PC-3 (cell line): ENCODE data around the gene CHEK1. TPM values are rescaled to one million over a fixed set of nuclear protein-coding genes. Genes with fewer than 3 reads are reported as not detected.

Experiments used
- ATAC-seq: fragments of 200-7000 bp; cut with Tn5 transposase; 2 replicates; pipeline ENCODE4 v1.9.1; 2020; ENCODE audit warnings: mild to moderate bottlenecking, moderate library complexity
- BruUV-seq: library from RNA; stranded (reverse); fragments of 400-500 nt; replicated peaks from 2 replicates; lab custom pipeline; 2021; lab: Mats Ljungman, UMichigan
- CTCF ChIA-PET: fragments of 300-600 bp; sonication (Branson Sonifier 250); formaldehyde crosslinking; loops from one replicate; lab custom pipeline; 2022; ENCODE audit warnings: antibody characterized with exemption; lab: Charles Lee
- POLR2A ChIA-PET: fragments of 300-600 bp; sonication (Branson Sonifier 250); formaldehyde crosslinking; loops from one replicate; lab custom pipeline; 2022; ENCODE audit warnings: antibody characterized with exemption; ENCODE audit not compliant: unreplicated experiment; lab: Charles Lee
- DNase-seq: peaks from one replicate; pipeline ENCODE4 v3.0.0-alpha.2; 2015
- H2AFZ ChIP-seq: fragments of 300-600 bp; sonication (generic); 2 replicates; pipeline ENCODE4 v1.6.0; 2016; ENCODE audit warnings: antibody characterized with exemption, low read length
- H3F3A ChIP-seq: fragments of 300-600 bp; sonication (generic); one replicate; pipeline ENCODE4 v1.6.0; 2017; ENCODE audit warnings: antibody characterized with exemption, low read length, control low read depth, mild to moderate bottlenecking; ENCODE audit not compliant: unreplicated experiment
- H3K27ac ChIP-seq: fragments of 300-600 bp; sonication (generic); 2 replicates; pipeline ENCODE4 v1.5.1; 2016; ENCODE audit warnings: mild to moderate bottlenecking, low read length
- H3K27me3 ChIP-seq: fragments of 300-600 bp; sonication (generic); 2 replicates; pipeline ENCODE4 v1.6.1; 2016; ENCODE audit warnings: low read length, mixed read lengths
- H3K36me3 ChIP-seq: fragments of 300-600 bp; sonication (generic); 2 replicates; pipeline ENCODE4 v1.6.1; 2016; ENCODE audit warnings: low read depth, mixed run types, low read length, mixed read lengths
- H3K4me1 ChIP-seq: fragments of 300-600 bp; sonication (generic); 2 replicates; pipeline ENCODE4 v1.5.1; 2016; ENCODE audit warnings: low read length; ENCODE audit not compliant: insufficient read depth
- H3K4me2 ChIP-seq: fragments of 300-600 bp; sonication (generic); 2 replicates; pipeline ENCODE4 v1.6.0; 2016; ENCODE audit warnings: low read length
- H3K4me3 ChIP-seq: fragments of 300-600 bp; sonication (generic); 2 replicates; pipeline ENCODE4 v1.5.1; 2016; ENCODE audit warnings: mild to moderate bottlenecking, low read length, mixed read lengths
- H3K79me2 ChIP-seq: fragments of 300-600 bp; sonication (generic); 2 replicates; pipeline ENCODE4 v1.6.1; 2017; ENCODE audit warnings: low read length, mixed read lengths
- H3K9ac ChIP-seq: fragments of 300-600 bp; sonication (generic); 2 replicates; pipeline ENCODE4 v1.6.0; 2016; ENCODE audit warnings: mild to moderate bottlenecking, low read length
- H3K9me2 ChIP-seq: fragments of 300-600 bp; sonication (generic); replicated peaks from 2 replicates; pipeline ENCODE4 v1.6.1; 2016; ENCODE audit warnings: mixed run types, low read length, mixed read lengths
- H3K9me3 ChIP-seq: fragments of 300-600 bp; sonication (generic); 2 replicates; pipeline ENCODE4 v1.6.1; 2016; ENCODE audit warnings: low read length, mixed read lengths
- H4K20me1 ChIP-seq: fragments of 300-600 bp; sonication (generic); 2 replicates; pipeline ENCODE4 v1.6.1; 2016; ENCODE audit warnings: low read length, mixed read lengths
- EZH2 ChIP-seq: fragments of 300-600 bp; sonication (generic); IDR thresholded peaks from one replicate; pipeline ENCODE4 v1.6.1; 2017; ENCODE audit warnings: antibody characterized with exemption, mild to moderate bottlenecking, low read length; ENCODE audit not compliant: unreplicated experiment
- EZH2phosphoT487 ChIP-seq: fragments of 300-600 bp; sonication (generic); IDR thresholded peaks from 2 replicates; pipeline ENCODE4 v1.6.1; 2018; ENCODE audit warnings: mild to moderate bottlenecking, antibody characterized with exemption, low read length, borderline replicate concordance
- intact Hi-C: fragments of 100-400 bp; cut with micrococcal nuclease; formaldehyde crosslinking; loops from 2 replicates; pipeline ENCODE4 v1.9.0; 2023
- total RNA-seq: library from RNA; depleted of rRNA; stranded (reverse); fragments of >200 nt; gene quantifications from 2 replicates; pipeline ENCODE4 v1.2.3, GENCODE V29; 2014
- TF ChIP-seq, protein P1 (sequence below): fragments of 300-600 bp; sonication (generic); conservative IDR thresholded peaks from 2 replicates; pipeline ENCODE4 v1.5.1; 2017; ENCODE audit warnings: antibody characterized with exemption, low read depth, mild to moderate bottlenecking, low read length

The CHEK1 gene
- total RNA-seq, 1 experiment from 2014 or later = 49.8 TPM

DNA sequence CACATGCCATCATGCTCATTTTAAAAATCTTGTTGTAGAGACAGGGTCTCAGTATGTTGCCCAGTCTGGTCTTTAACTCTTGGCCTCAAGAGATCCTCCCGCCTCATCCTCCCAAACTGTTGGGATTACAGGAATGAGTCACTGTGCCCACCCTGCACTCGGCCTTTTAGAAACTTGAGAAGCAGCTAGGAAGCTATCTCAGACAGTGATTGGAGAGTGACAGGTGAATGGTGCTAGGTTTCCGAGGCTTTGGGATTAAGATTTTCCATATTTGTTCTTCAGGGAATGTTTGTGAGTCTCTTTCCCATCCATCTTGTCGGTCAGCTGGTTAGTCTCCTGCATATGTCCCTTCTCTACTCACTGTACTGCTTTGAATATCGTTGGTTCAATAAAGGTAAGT is 45.2 kb upstream of the CHEK1 start:
- H3K4me2 ChIP-seq = no peak overlapping the region
- CTCF ChIA-PET = no interaction called here
- no peaks in the 10 kb centered on the region for H3K27me3 ChIP-seq
- H3K79me2 ChIP-seq = no peaks in the 10 kb centered on the region
- POLR2A ChIA-PET = no interaction called here
- H3K9ac ChIP-seq = no peak overlapping the region
- H3K36me3 ChIP-seq = peaks cover 67% of the 10 kb centered on the region
- H2AFZ ChIP-seq = no peak overlapping the region
- no peak overlapping the region for H3K27ac ChIP-seq
- no TSS peak for BruUV-seq
- no peaks in the 10 kb centered on the region for H3K9me3 ChIP-seq
- H4K20me1 ChIP-seq = no peaks in the 10 kb centered on the region
- H3F3A ChIP-seq = no peaks in the 10 kb centered on the region
- no peak for DNase-seq
- H3K4me3 ChIP-seq = no peak overlapping the region
- H3K4me1 ChIP-seq = no peaks in the 10 kb centered on the region
- no peak for TF ChIP-seq EZH2phosphoT487
- no peak for TF ChIP-seq EZH2
- TF ChIP-seq, protein P1, sequence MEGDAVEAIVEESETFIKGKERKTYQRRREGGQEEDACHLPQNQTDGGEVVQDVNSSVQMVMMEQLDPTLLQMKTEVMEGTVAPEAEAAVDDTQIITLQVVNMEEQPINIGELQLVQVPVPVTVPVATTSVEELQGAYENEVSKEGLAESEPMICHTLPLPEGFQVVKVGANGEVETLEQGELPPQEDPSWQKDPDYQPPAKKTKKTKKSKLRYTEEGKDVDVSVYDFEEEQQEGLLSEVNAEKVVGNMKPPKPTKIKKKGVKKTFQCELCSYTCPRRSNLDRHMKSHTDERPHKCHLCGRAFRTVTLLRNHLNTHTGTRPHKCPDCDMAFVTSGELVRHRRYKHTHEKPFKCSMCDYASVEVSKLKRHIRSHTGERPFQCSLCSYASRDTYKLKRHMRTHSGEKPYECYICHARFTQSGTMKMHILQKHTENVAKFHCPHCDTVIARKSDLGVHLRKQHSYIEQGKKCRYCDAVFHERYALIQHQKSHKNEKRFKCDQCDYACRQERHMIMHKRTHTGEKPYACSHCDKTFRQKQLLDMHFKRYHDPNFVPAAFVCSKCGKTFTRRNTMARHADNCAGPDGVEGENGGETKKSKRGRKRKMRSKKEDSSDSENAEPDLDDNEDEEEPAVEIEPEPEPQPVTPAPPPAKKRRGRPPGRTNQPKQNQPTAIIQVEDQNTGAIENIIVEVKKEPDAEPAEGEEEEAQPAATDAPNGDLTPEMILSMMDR = no peak
- no peak for ATAC-seq
- H3K9me2 ChIP-seq = no peaks in the 10 kb centered on the region
- intact Hi-C loops = no loop called here

DNA sequence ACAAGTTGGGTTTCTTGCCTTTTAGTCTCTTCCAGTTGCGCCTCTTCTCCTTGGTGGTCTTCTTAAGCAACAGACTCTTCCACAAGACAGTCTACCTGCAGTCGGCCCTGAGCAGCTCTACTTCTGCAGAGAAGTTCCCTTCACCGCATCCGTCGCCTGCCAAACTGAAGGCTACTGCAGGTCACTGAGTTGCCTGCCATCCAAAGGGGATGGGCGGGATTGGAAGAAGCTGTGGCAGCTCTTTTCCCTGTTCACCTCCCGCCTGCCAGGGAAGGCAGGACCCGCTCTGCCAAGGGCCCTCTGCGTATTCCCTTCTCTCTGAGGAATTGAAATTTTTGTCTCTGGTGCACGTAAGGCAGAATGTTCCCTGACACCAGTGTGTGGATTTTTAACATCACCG is 41.5 kb upstream of the CHEK1 start:
- Histone ChIP-seq H2AFZ (no peak overlapping the region), H3K4me1 (peaks cover 3% of the 10 kb centered on the region; the same call in 1 of the 2 replicates), H3K27me3 (no peaks in the 10 kb centered on the region), H3K36me3 (peaks cover 37% of the 10 kb centered on the region), H3K9me2 (no peaks in the 10 kb centered on the region), H4K20me1 (no peaks in the 10 kb centered on the region), H3K9ac (no peak overlapping the region), H3K79me2 (no peaks in the 10 kb centered on the region), H3K9me3 (no peaks in the 10 kb centered on the region), H3F3A (peaks cover 4% of the 10 kb centered on the region), H3K4me3 (no peak overlapping the region), H3K27ac (no peak overlapping the region), H3K4me2 (no peak overlapping the region)
- no TSS peak for BruUV-seq
- CTCF ChIA-PET = no interaction called here
- ATAC-seq (no peak), DNase-seq (no peak)
- POLR2A ChIA-PET = no interaction called here
- intact Hi-C loops = no loop called here
- TF ChIP-seq EZH2 = no peak
- TF ChIP-seq EZH2phosphoT487 = no peak
- TF ChIP-seq, protein P1 = no peak

DNA sequence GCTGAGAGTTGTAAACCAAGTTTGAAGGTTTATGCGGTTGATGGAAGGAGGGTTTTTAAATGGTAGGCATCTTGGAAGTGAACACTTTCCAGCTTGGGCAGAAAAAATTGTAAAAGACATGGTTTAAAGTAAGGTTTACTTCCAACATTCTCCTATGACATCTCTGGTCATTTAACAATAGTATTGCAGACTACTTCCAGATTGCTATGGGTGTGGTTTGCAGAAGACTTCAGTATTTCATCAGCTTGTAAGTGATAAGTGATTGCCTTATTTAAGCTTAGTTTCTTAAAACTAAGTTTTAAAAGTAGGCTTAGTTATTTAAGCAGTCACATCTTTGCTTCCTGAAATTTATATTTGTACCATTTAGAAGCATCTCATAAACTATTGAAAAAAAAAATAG is 39.5 kb upstream of the CHEK1 start:
- no peaks in the 10 kb centered on the region for H3K27me3 ChIP-seq
- H3K4me3 ChIP-seq = no peak overlapping the region
- H3K4me2 ChIP-seq = no peak overlapping the region
- H3K4me1 ChIP-seq = peaks cover 4% of the 10 kb centered on the region; the same call in 1 of the 2 replicates
- H3K9me3 ChIP-seq = no peaks in the 10 kb centered on the region
- POLR2A ChIA-PET = no interaction called here
- intact Hi-C loops = no loop called here
- H3K27ac ChIP-seq = no peak overlapping the region
- no peak for ATAC-seq
- DNase-seq = no peak
- CTCF ChIA-PET = no interaction called here
- H4K20me1 ChIP-seq = no peaks in the 10 kb centered on the region
- H3K36me3 ChIP-seq = peaks cover 23% of the 10 kb centered on the region; the same call in 1 of the 2 replicates
- H3K9me2 ChIP-seq = no peaks in the 10 kb centered on the region
- TF ChIP-seq, protein P1 = no peak
- TF ChIP-seq EZH2phosphoT487 = no peak
- TF ChIP-seq EZH2 = no peak
- no peaks in the 10 kb centered on the region for H3K79me2 ChIP-seq
- H3F3A ChIP-seq = peaks cover 4% of the 10 kb centered on the region
- no TSS peak for BruUV-seq
- H3K9ac ChIP-seq = no peak overlapping the region
- H2AFZ ChIP-seq = no peak overlapping the region
